GM19035 (cell line): Measurements from ENCODE around the gene TRIM6.
"Not testable (repeated sequence)": the region's sequence is repeated elsewhere in the genome, so short reads cannot be mapped to it uniquely, and the experiment has no call there.

Experiments used
- ATAC-seq: cut with Tn5 transposase; IDR thresholded peaks from one replicate; pipeline ENCODE4 v1.9.1; 2021; ENCODE audit not compliant: unreplicated experiment

Gene TRIM6, protein sequence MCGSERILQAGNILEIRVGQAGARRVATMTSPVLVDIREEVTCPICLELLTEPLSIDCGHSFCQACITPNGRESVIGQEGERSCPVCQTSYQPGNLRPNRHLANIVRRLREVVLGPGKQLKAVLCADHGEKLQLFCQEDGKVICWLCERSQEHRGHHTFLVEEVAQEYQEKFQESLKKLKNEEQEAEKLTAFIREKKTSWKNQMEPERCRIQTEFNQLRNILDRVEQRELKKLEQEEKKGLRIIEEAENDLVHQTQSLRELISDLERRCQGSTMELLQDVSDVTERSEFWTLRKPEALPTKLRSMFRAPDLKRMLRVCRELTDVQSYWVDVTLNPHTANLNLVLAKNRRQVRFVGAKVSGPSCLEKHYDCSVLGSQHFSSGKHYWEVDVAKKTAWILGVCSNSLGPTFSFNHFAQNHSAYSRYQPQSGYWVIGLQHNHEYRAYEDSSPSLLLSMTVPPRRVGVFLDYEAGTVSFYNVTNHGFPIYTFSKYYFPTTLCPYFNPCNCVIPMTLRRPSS

DNA sequence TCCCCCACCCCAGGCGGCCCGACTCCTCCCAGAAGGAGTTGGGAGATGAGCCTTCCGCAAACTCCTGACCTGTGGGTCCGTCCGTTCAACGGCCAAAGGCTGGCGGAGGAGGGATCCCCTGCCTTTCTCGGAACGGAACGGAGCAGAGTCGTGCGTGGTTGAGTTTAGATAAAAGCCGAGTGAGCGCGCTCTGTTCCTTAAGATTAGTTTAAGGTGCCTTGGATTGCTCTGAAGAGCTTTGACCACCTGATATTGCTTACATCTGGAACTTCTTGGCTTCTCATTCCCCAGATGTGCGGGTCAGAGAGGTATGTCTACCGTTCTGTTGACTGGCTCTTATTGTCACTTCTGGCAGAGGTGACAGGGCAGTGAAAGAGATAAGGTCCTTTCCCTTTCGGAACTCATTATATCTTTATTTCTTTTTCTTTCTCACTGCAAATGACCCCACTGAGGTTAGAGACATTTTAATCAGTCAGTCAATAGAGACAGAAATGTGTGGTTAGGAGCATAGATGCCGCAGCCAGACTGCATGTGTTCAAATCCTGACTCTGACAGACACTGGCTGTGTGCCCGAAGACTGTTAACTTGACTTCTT is at the start of gene TRIM6:
Gene TRIM6, plus strand, starts transcription at position 31 of the 595 bp plus-strand sequence. Its CDS starts 261 bp downstream, at position 292.
- peak; percentile 54 for ATAC-seq

DNA sequence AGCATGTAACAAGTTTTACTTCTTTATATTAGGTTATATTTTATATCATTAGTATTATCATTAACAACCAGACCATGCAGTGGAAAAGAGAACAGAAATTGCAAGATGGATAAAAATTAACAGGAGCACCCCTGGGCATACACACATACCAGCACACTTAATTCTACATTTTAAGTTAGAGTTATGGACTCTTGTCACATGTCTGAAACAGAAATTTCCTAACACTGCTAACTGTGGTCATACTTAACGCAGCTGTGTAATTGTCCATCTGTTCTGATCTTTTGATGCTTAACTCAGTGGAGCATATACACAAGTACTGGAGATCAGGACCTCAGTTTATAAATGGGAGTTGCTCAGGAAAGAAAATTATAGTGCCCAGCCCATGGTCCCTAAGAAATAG is 48.5 kb upstream of the TRIM6 start:
- ATAC-seq, result no peak

DNA sequence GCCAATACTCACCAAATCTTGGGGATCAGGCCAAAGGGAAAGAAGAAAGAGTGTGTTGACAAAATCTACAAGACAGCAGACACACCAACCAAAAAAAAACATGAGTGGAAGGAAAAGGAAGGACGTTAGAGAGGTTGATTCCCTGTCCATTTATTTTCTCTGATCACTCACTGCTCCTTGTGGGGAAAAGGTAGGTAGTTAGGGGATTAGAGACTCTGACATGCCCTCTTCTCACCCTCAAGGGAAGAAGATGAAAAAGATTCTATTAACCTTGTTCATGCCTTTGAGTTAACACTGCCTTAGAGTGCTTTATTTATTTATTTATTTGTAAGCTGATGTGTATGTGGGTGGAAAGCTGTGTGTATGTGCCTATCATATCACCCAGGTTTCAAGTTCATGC is 48.0 kb upstream of the TRIM6 start, which contains the start of gene OR52H1:
Gene OR52H1, minus strand, starts transcription at position 101 of the 400 bp plus-strand sequence. CDS start 3,035 bp downstream, outside the sequence.
- ATAC-seq, result no peak

DNA sequence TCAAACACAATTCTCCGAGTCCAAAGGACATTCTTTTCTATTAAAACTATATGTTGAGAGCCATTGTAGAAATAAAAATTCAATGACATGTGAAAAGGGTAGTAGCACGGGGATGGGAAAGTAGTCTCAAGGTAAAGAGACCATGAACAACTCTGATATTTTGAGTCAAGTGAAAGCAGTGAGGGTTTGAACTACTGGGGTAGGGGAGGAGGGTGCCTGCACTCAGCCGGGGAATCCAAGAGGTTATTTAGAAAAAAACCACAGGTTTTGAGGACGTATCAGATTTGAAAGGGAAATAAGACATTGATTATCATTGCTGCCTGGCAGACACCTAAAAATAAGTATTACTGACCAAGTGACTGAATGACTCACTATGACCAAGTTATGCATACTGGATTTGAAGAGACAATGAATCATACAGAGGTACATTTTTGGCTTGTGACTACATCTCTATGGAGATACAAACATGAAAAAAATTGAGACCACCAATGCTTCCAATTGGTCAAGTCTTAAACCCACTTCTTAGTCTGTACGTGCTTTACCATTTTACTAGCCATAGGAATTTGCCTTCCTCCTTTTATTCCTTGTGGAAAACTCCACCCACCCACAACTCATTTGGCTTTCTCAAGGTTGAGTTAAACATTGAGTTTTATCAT is 45.9 kb upstream of the TRIM6 start:
- ATAC-seq, result peak; percentile 60

DNA sequence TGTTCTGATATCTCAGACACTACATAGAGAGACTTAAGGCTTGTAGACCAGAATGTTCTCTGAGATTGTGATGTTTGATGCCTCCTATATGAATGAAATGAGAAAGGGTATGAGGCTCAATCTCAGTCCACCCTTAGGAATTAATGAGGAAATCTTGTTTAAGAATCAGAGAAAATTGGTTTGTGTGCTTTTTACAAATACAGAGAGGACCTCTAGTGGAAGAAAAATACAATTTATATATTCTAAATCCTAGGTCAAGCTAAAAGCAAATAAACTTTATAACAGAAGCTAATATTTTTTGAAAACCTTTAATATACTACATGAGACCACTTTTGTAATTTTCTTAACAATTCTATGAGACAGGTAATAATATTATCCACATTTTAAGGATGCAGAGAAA is 43.1 kb upstream of the TRIM6 start:
- ATAC-seq, result no peak

DNA sequence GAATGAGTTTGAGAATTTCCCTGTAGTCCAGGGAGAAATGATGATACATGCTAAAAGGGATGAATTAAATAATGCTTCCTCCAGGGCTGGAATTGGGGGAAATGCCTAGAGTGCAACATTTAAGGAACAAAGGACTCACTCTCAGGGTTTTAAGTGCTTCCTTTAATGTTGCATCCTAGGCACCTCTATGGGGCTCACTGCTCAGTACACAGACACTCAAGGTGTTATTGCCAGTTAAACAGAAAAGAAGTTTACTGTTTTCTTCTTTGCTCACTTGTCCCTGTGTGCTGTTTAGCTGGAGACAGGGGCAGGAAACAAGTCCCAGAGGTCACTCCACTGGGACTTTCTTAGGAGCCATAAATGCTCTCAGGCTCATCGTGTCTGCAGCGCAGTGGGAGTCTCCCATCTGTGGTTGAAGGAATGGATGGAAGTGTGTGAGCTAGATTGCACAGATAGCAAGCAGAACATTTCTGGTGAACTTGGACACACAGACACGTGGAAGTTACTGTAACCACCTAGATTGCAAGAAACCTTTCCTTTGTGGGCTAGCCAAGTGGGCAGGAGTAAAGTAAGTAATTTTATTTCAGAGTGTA is 39.7 kb upstream of the TRIM6 start:
- ATAC-seq, result no peak

DNA sequence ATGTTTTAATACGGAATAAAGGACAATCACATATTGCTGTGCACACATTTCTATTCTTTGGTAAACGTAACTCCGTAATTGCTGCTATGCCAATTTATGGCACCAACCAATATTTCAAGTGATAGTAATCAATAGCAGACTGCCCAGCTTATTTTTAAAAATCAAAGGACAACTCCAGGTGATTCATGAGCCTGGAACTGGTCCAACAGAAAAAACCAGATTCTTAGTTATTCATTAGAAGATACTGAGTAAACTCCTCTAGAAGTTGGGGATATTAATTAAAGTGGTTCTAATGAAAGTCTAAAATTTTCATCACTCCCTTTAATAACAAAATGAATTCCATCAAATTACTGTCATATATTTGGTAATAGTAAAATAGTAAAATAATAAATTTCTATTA is 38.7 kb upstream of the TRIM6 start:
- no peak for ATAC-seq

DNA sequence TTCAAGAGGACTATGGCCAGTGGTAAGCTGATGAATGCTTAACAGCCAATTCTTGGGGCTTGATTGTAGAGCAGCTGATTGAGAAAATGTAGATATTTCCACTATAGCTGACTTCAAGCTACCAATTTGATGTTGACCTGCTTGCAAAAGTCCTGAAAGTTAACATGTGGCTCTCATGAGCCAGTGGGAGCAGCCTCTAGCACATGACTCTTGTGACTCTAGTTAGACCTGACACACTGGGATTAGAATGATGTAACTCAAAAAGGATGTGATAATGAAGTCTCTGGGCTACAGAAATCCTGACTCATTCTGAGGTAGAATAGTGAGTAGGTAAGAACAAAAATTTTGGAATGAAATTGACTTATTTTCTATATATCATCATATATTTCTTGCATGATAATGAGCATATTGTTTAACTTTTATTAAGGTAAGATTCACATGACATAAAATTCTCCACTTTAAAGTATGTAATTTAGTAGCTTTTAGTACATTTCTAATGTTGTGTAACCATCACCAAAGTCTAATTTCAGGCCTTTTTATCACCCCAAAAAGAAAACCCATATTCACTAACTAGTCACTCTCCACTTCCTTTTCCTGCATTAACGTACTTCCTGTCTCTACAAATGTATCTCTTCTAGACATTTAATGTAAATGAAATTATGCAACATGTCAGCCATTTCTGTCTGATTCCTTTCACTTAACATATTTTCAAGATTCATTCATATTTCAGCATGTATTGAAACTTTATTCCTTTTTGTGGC is 32.0 kb upstream of the TRIM6 start:
- ATAC-seq, result no peak

DNA sequence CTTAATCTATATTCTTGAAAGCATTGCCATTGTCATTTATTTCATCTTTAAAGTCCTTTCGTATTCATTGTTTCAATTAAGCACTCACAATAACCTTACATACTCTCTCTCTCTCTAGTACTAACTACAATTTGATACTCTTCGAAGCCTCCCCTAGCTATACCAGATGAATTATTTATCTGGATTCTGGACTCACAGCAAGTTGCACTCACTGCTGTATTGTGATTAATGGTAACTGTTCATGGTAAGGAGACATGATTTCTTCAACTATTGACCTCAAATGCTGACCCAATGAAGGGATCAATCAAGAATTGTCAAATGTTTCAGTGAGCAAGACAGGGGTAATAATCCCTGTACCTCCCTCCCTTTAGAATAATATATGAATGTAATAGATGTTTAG is 21.8 kb upstream of the TRIM6 start:
- ATAC-seq, result no peak

DNA sequence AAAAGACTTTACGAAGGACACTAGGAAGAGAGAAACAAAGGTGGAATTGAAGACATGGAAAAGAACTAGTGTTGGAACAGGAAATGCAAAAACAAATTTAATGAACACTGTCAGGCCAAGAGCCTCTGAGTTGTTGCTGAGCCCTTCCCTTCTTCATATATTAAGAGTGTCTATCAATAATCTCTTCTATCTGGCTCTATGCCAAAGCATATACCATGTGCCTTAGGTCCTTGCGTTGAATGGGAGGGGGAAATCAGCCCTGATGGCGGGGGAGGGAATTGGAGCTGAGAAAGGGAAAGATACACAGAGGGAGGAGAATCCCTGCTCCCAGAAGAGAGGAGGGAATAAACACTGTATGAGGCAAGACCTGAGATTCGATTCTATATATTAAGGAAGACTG is 21.3 kb upstream of the TRIM6 start:
- ATAC-seq, result no peak

DNA sequence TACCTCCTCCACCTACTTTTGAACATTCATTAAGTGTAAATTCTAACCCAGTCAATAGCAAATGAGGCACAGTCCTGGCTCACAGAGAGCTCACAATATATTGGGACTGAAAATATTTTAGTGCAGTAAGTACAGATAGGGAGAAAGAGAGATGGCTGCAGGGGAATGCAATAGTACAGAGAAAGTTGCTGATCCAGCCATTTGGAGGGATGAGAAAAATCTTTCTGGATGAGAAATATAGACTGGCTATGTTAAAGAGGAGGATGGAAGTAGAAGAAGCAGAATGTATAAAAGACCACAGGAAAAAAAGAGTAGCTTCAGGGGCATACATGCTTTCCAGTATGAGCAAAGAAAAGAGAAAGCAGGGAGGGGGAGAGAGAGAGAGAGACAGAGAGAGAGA is 19.3 kb upstream of the TRIM6 start:
- no peak for ATAC-seq

DNA sequence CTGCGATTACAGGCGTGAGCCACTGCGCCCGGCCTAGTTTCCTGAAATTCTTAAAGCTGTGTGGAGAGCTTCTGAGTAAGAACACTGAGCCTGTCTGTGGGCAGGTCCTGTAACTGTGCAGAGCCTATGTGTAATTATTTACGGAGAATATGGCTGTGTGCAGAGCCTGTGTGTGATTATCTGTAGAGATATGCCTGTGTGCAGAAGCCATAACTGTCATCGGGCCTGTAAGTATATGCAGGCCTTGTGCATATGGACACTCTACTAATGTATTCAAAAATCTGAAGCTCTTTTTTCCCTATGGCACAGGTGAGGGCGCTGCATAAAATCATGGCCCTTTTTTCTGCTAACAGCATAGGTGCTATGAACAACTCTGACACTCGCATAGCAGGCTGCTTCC is 15.9 kb upstream of the TRIM6 start, which contains the start of gene OR52B6:
Gene OR52B6, plus strand, starts transcription at position 301 of the 400 bp plus-strand sequence. Its CDS starts 0 bp downstream, at position 301.
- no peak for ATAC-seq

DNA sequence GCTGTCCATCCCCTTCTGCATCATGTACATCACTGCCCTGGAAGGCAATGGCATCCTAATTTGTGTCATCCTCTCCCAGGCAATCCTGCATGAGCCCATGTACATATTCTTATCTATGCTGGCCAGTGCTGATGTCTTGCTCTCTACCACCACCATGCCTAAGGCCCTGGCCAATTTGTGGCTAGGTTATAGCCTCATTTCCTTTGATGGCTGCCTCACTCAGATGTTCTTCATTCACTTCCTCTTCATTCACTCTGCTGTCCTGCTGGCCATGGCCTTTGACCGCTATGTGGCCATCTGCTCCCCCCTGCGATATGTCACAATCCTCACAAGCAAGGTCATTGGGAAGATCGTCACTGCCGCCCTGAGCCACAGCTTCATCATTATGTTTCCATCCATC is 15.4 kb upstream of the TRIM6 start:
- ATAC-seq, result no peak

DNA sequence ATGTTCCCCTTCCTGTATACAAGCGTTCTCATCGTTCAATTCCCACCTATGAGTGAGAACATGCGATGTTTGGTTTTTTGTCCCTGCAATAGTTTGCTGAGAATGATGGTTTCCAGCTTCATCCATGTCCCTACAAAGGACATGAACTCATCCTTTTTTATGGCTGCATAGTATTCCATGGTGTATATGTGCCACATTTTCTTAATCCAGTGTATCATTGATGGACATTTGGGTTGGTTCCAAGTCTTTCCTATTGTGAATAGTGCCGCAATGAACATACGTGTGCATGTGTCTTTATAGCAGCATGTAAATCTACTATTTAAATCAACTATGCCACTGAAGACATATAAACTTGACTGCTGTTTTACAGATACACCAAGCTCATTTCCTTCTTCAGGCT is 12.0 kb upstream of the TRIM6 start:
- not testable (repeated sequence) for ATAC-seq

DNA sequence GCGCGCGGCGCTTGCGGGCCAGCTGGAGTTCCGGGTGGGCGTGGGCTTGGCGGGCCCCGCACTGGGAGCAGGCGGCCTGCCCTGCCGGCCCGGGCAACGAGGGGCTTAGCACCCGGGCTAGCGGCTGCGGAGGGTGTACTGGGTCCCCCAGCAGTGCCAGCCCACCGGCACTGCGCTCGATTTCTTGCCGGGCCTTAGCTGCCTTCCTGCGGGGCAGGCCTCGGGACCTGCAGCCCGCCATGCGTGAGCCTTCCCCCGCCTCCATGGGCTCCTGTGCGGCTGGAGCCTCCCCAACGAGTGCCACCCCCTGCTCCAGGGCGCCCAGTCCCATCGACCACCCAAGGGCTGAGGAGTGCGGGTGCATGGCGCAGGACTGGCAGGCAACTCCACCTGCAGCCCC is 6.5 kb upstream of the TRIM6 start:
- ATAC-seq, result not testable (repeated sequence)

DNA sequence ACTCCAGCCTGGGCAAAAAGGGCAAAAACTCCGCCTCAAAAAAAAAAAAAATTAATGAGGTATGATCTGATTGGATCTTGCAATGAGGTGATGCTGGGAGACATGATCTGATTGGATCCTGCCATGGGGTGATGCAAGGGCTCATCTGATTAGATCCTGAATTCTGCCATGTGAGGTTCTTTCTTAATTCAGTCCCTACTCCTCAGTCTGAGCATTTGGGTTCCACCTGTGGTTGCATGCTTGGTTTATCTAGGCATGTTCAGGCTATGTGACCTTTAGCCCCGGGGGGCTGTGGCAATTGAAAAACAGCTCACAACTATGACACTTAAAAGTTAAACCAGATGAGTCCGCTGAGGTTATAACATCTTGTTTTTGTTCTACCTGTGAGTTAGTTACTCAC is 4.8 kb upstream of the TRIM6 start:
- ATAC-seq, result no peak

DNA sequence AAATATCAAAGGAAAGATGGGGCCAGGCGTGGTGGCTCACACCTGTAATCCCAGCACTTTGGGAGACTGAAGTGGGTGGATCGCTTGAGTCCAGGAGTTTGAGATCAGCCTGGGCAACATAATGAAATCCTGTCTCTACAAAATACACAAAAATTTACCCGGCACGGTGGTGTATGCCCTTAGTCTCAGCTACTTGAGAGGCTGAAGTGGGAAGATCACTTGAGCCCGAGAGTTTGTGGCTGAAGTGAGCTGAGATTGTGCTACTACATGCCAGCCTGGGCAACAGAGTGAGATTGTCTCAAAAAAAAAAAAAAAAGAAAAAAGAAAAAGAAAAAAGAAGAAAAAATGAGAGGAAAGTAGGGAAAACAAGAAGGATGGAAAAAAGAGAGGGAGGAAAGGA is 3.8 kb upstream of the TRIM6 start:
- no peak for ATAC-seq

DNA sequence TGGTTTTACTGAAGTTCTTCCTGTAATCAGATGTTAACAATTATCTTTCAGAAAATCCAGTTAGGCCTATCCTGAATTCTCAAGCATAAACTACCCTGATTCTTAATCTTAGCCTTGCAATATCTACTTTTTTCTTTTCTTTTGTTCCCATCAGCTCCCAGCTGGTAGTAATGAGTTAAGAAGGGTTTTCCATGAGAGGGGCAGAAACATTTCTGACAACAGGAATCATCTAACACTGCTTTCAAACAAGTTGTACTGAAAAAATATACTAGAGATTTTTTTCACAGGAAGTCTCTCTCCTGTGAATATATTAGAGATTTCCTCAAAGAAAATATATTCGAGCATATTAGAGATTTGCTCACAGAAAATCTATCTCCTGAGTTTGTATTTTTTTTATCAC is 3.3 kb upstream of the TRIM6 start:
- ATAC-seq, result no peak

DNA sequence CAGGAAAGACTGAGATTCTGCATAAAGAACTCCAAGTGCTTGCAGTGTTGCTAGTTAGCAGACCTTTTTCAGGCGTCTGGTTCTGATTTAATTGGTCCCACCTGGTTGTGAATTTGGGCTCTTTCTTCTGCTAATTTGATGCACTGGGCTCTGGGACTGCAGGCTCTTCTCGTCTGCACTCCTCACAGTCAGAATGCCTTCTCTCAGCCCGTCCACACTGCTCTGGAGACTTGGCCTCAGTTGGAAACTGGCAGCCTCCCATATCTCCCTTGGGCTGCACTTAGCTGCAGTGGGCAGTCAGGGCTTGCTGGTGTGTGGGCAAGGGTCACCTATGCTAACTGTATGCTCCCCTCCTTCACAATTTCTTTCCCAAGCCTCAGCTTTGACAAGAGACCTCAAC is 1.5 kb downstream of the TRIM6 start:
- ATAC-seq, result no peak

DNA sequence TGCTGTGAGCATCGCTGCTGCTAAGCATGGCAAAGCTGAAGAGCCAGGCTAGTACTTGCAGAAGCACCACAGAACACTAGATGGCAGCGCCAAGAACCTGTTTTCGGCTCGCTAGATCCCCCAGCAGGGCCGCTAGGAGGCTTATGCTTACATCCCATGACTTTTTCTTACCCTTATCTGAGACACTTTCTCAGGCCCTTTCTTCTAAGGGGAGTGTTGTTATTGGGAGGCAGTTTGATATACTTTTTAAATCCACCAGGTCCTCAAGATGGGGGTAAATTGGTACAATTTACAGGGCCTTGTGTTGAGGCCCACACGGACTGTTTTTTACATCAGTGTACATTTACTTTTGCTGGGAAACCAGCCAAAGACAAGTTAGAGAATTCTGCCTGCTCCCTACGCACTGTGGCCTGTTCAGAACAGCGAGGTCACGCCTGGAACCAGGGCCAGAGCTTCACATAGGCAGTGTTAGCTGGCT is 4.0 kb downstream of the TRIM6 start:
- ATAC-seq, result peak; percentile 80
